Lower leg skin (tissue), 3 donors: ENCODE results near the gene TFF2.

ENCODE experiments used
- CTCF ChIP-seq, 3 donors: fragments of 450-650 bp; IDR thresholded peaks; one replicate each; pipeline ENCODE4 v1.5.1; 2016; ENCODE audit warnings: antibody characterized with exemption in 3 of 3, mild to moderate bottlenecking in 3 of 3, moderate library complexity in 2 of 3
- POLR2A ChIP-seq, 2 donors: fragments of 450-650 bp; IDR thresholded peaks; one replicate each; pipeline ENCODE4 v1.6.1; 2016 to 2017; ENCODE audit warnings: antibody characterized with exemption in 2 of 2, mild to moderate bottlenecking in 1 of 2, moderate library complexity in 1 of 2

- TF ChIP-seq CTCF (IDR thresholded peaks at IDR 0.05), result no peak
- TF ChIP-seq POLR2A (IDR thresholded peaks at IDR 0.05), result no peak
These were observed 11.9 kb upstream of the TFF2 start for GRCh38 chr21:42362700-42363099.
